ENCODE results near the gene G2E3. TPM values are rescaled to one million over a fixed set of nuclear protein-coding genes. Genes with fewer than 3 reads are reported as not detected.
"Not testable (repeated sequence)": the region's sequence is repeated elsewhere in the genome, so short reads cannot be mapped to it uniquely, and the experiment has no call there.

G2E3 gene
- total RNA-seq, 1 experiment from 2014 or later = 16.8 TPM

- DNase-seq (ENCODE audit: low read depth, low spot score) = no peak
- in situ Hi-C loops (cut with HindIII; ENCODE audit: low pct_unique_long_range_greater_than_20kb, low sequenced_read_pairs) = no loop called here
Observed at GRCh38 chr14:30550335-30550734, 8.6 kb upstream of the G2E3 start.

GRCh38 chr14:30551460-30551859, 7.5 kb upstream of the G2E3 start:
- in situ Hi-C loops (cut with HindIII; ENCODE audit: low pct_unique_long_range_greater_than_20kb, low sequenced_read_pairs) = no loop called here

GRCh38 chr14:30553311-30553989, 5.5 kb upstream of the G2E3 start:
- DNase-seq (ENCODE audit: low read depth, low spot score) = no peak
- in situ Hi-C loops (cut with HindIII; ENCODE audit: low pct_unique_long_range_greater_than_20kb, low sequenced_read_pairs) = no loop called here

More at GRCh38 chr14:30551460-30551859, 7.5 kb upstream of the G2E3 start:
- peak; percentile 23 for DNase-seq (ENCODE audit: low read depth, low spot score)

GRCh38 chr14:30558362-30558674, 640 bp upstream of the G2E3 start:
- in situ Hi-C loops (cut with HindIII; ENCODE audit: low pct_unique_long_range_greater_than_20kb, low sequenced_read_pairs) = no loop called here
- no peak for DNase-seq (ENCODE audit: low read depth, low spot score)

- DNase-seq (ENCODE audit: low read depth, low spot score) = peak; percentile 23
- in situ Hi-C loops (cut with HindIII; ENCODE audit: low pct_unique_long_range_greater_than_20kb, low sequenced_read_pairs) = no loop called here
Observed at GRCh38 chr14:30559638-30560091, 707 bp downstream of the G2E3 start.

GRCh38 chr14:30560581-30560980, 1.6 kb downstream of the G2E3 start:
- in situ Hi-C loops (cut with HindIII; ENCODE audit: low pct_unique_long_range_greater_than_20kb, low sequenced_read_pairs) = no loop called here
- no peak for DNase-seq (ENCODE audit: low read depth, low spot score)

- in situ Hi-C loops (cut with HindIII; ENCODE audit: low pct_unique_long_range_greater_than_20kb, low sequenced_read_pairs) = no loop called here
- DNase-seq (ENCODE audit: low read depth, low spot score) = no peak
Observed at GRCh38 chr14:30564235-30564867, 5.4 kb downstream of the G2E3 start.

GRCh38 chr14:30564868-30565248, 5.9 kb downstream of the G2E3 start:
- in situ Hi-C loops (cut with HindIII; ENCODE audit: low pct_unique_long_range_greater_than_20kb, low sequenced_read_pairs) = no loop called here
- no peak for DNase-seq (ENCODE audit: low read depth, low spot score)

GRCh38 chr14:30569216-30569902, 10.4 kb downstream of the G2E3 start:
- no peak for DNase-seq (ENCODE audit: low read depth, low spot score)
- in situ Hi-C loops (cut with HindIII; ENCODE audit: low pct_unique_long_range_greater_than_20kb, low sequenced_read_pairs) = no loop called here

- in situ Hi-C loops (cut with HindIII; ENCODE audit: low pct_unique_long_range_greater_than_20kb, low sequenced_read_pairs) = no loop called here
- DNase-seq (ENCODE audit: low read depth, low spot score) = no peak
Observed at GRCh38 chr14:30569903-30570226, 10.9 kb downstream of the G2E3 start.

GRCh38 chr14:30572237-30572636, 13.3 kb downstream of the G2E3 start:
- in situ Hi-C loops (cut with HindIII; ENCODE audit: low pct_unique_long_range_greater_than_20kb, low sequenced_read_pairs) = no loop called here
- no peak for DNase-seq (ENCODE audit: low read depth, low spot score)

GRCh38 chr14:30572771-30573170, 13.8 kb downstream of the G2E3 start:
- in situ Hi-C loops (cut with HindIII; ENCODE audit: low pct_unique_long_range_greater_than_20kb, low sequenced_read_pairs) = no loop called here
- no peak for DNase-seq (ENCODE audit: low read depth, low spot score)

GRCh38 chr14:30573226-30573814, 14.4 kb downstream of the G2E3 start:
- DNase-seq (ENCODE audit: low read depth, low spot score) = peak; percentile 40
- in situ Hi-C loops (cut with HindIII; ENCODE audit: low pct_unique_long_range_greater_than_20kb, low sequenced_read_pairs) = no loop called here

GRCh38 chr14:30573966-30574365, 15.0 kb downstream of the G2E3 start:
- in situ Hi-C loops (cut with HindIII; ENCODE audit: low pct_unique_long_range_greater_than_20kb, low sequenced_read_pairs) = no loop called here
- no peak for DNase-seq (ENCODE audit: low read depth, low spot score)

GRCh38 chr14:30574777-30575176, 15.8 kb downstream of the G2E3 start:
- DNase-seq (ENCODE audit: low read depth, low spot score); in situ Hi-C loops (cut with HindIII; ENCODE audit: low pct_unique_long_range_greater_than_20kb, low sequenced_read_pairs): not testable (repeated sequence)

GRCh38 chr14:30576333-30576732, 17.4 kb downstream of the G2E3 start:
- in situ Hi-C loops (cut with HindIII; ENCODE audit: low pct_unique_long_range_greater_than_20kb, low sequenced_read_pairs); DNase-seq (ENCODE audit: low read depth, low spot score): not testable (repeated sequence)

GRCh38 chr14:30580616-30581282, 21.8 kb downstream of the G2E3 start:
- in situ Hi-C loops (cut with HindIII; ENCODE audit: low pct_unique_long_range_greater_than_20kb, low sequenced_read_pairs) = no loop called here
- DNase-seq (ENCODE audit: low read depth, low spot score) = no peak

- in situ Hi-C loops (cut with HindIII; ENCODE audit: low pct_unique_long_range_greater_than_20kb, low sequenced_read_pairs) = no loop called here
Observed at GRCh38 chr14:30581283-30581625, 22.3 kb downstream of the G2E3 start.

More at GRCh38 chr14:30581283-30581625, 22.3 kb downstream of the G2E3 start:
- DNase-seq (ENCODE audit: low read depth, low spot score) = no peak

All from SK-MEL-5 (cell line).